ENCODE results near the gene CTSZ.
"Not testable (repeated sequence)": the region's sequence is repeated elsewhere in the genome, so short reads cannot be mapped to it uniquely, and the experiment has no call there.

CTSZ gene

GRCh38 chr20:59006864-59007664 is at the start of gene CTSZ:
TSS of gene CTSZ (minus strand) at chr20:59007254. CDS start at chr20:59007128, 126 bp downstream.
- DNase-seq (ENCODE audit: low read depth), result no peak

GRCh38 chr20:59055302-59055701 is 48.2 kb upstream of the CTSZ start:
- DNase-seq (ENCODE audit: low read depth), result no peak

GRCh38 chr20:59051666-59052185 is 44.7 kb upstream of the CTSZ start:
- DNase-seq (ENCODE audit: low read depth), result no peak

- no peak for DNase-seq (ENCODE audit: low read depth)
Observed at GRCh38 chr20:59050437-59050836, 43.4 kb upstream of the CTSZ start.

GRCh38 chr20:59048681-59049030 is 41.6 kb upstream of the CTSZ start:
- DNase-seq (ENCODE audit: low read depth), result no peak

- DNase-seq (ENCODE audit: low read depth), result no peak
Observed at GRCh38 chr20:59047938-59048680, 41.1 kb upstream of the CTSZ start.

GRCh38 chr20:59046862-59047261 is 39.8 kb upstream of the CTSZ start:
- no peak for DNase-seq (ENCODE audit: low read depth)

- no peak for DNase-seq (ENCODE audit: low read depth)
Observed at GRCh38 chr20:59044796-59045195, 37.7 kb upstream of the CTSZ start.

GRCh38 chr20:59044295-59044694 is 37.2 kb upstream of the CTSZ start:
- no peak for DNase-seq (ENCODE audit: low read depth)

- no peak for DNase-seq (ENCODE audit: low read depth)
Observed at GRCh38 chr20:59043698-59044097, 36.6 kb upstream of the CTSZ start.

GRCh38 chr20:59042796-59043631 is 36.0 kb upstream of the CTSZ start:
- DNase-seq (ENCODE audit: low read depth), result peak; percentile 80

GRCh38 chr20:59042151-59042795 is 35.2 kb upstream of the CTSZ start, which contains the start of gene PRELID3B:
TSS of gene PRELID3B (minus strand) at chr20:59042786. CDS start at chr20:59042730, 56 bp downstream.
- no peak for DNase-seq (ENCODE audit: low read depth)

GRCh38 chr20:59041487-59041886 is 34.4 kb upstream of the CTSZ start:
- not testable (repeated sequence) for DNase-seq (ENCODE audit: low read depth)

GRCh38 chr20:59040667-59041066 is 33.6 kb upstream of the CTSZ start:
- no peak for DNase-seq (ENCODE audit: low read depth)

- no peak for DNase-seq (ENCODE audit: low read depth)
Observed at GRCh38 chr20:59039233-59039632, 32.2 kb upstream of the CTSZ start.

GRCh38 chr20:59037386-59037785 is 30.3 kb upstream of the CTSZ start:
- DNase-seq (ENCODE audit: low read depth), result no peak

- DNase-seq (ENCODE audit: low read depth), result no peak
Observed at GRCh38 chr20:59035381-59035780, 28.3 kb upstream of the CTSZ start.

GRCh38 chr20:59033616-59034165 is 26.6 kb upstream of the CTSZ start:
- no peak for DNase-seq (ENCODE audit: low read depth)

GRCh38 chr20:59033093-59033492 is 26.0 kb upstream of the CTSZ start:
- no peak for DNase-seq (ENCODE audit: low read depth)

- no peak for DNase-seq (ENCODE audit: low read depth)
Observed at GRCh38 chr20:59032713-59033059, 25.6 kb upstream of the CTSZ start.

- peak; percentile 90 for DNase-seq (ENCODE audit: low read depth)
Observed at GRCh38 chr20:59032023-59032712, 25.1 kb upstream of the CTSZ start, which contains the start of gene ATP5F1E. TSS of gene ATP5F1E (minus strand) at chr20:59032335. CDS start at chr20:59032251, 84 bp downstream.
